SH-SY5Y (cell line): ENCODE data around the gene NAV3.

Source experiments
- GATA2 ChIP-seq: IDR thresholded peaks from 2 replicates; pipeline ENCODE4 v1.6.1; 2011; ENCODE audit warnings: mild to moderate bottlenecking, low read depth, low read length
- GATA3 ChIP-seq: IDR thresholded peaks from 2 replicates; pipeline ENCODE4 v1.6.1; 2011; ENCODE audit warnings: low read depth, mild to moderate bottlenecking, low read length, moderate library complexity

GRCh38 chr12:78149459-78149858 lies 318.8 kb downstream of the NAV3 start:
- 0 out of 2 replicates have a peak, but pooled peaks have one; percentile 17 for TF ChIP-seq GATA3
- TF ChIP-seq GATA2, result peak; percentile 72
